HG03354 (cell line): Measurements from ENCODE around the gene ZNF593.

ENCODE experiments used
- ATAC-seq: cut with Tn5 transposase; IDR thresholded peaks from one replicate; pipeline ENCODE4 v1.9.1; 2021; ENCODE audit warnings: mild to moderate bottlenecking; ENCODE audit not compliant: unreplicated experiment, poor library complexity, severe bottlenecking

Gene ZNF593

DNA sequence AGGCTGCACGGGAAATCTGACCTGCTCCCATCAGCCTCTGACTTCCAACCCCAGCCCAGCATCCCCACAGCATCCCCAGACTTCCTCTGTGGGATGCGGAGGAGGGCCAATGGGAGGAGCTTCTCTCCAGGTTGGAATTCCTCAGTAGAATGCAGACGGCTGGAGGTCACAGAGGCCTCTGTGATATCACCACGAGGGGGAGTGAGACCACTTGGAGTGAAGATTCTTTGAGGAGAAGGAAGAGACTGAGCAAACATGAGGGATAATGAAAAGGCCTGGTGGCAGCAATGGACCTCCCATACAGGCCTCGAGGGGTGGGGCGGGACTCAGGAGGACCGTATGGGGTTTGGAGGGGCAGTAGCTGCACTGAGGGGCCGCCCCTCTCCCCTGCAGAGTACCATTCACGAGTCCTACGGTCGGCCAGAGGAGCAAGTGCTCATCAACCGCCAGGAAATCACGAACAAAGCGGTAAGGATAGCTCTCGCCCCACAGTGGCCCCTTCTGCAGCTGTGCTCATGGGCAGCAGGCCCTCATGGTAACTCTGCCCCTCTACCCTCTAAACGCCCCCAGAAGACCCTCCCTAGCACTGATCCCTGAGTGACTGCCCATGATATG, 20.8 kb downstream of the ZNF593 start, which contains the start of gene CATSPER4:
TSS of gene CATSPER4 (plus strand) at position 230 of the 615 bp plus-strand sequence. CDS start at position 256, 26 bp downstream.
- ATAC-seq: no peak

DNA sequence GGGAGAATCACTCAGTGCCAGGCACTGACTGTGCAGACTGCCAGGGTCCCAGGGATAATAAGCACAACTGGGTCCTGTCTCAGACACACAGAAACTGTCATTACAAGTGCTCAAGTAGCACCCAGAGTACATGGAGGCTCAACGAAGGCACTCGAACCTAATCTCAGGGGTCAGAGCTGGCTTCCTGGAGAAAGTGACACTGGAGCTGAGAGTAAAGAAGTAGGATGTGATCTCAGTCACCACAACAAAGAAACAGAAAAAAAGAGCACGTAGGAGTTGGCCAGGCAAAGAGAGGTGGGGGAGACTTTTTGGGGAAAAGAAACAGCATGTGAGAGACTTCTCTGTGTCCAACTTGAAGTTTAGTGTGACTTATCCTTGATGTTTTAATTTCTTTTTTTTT, 22.0 kb downstream of the ZNF593 start:
- no peak for ATAC-seq

- no peak for ATAC-seq
Observed at GRCh38 chr1:26195805-26196204, 26.1 kb downstream of the ZNF593 start.

DNA sequence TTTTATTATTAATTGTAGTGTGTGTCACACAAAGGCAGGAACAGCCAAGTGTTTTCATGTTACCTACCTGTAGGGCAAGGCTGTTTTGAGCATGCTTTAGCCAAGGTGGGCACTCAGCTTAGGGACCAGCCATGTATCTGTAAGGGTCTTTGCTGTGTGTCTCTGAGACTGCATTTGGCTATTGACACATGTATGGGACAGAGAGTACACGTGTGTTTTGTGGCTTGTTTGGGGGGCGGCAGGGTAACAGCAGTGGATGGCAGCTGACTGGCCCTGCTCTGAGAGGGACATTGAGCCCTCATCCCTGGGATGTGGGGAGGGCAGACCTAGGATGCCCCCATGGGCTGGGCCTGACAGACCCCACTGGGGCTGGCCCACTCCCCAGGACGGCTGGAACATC, 27.6 kb downstream of the ZNF593 start:
- no peak for ATAC-seq

DNA sequence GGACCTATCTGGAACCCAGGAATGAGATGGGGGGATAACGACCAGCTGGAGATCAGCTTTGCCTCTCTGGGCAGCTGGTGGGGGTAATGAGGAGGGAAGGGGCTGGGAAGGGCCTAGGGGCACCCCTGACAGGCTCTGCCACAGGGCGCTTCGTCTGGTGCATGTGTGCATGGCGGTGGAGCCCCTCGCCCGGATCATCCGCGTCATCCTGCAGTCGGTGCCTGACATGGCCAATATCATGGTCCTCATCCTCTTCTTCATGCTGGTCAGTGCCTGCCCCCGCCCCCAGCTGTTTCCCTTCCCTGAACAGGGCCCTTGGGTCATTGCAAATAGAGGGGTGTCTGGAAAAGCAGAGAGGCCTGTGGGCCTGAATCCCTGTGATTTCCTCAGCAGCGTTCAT, 28.1 kb downstream of the ZNF593 start:
- no peak for ATAC-seq

DNA sequence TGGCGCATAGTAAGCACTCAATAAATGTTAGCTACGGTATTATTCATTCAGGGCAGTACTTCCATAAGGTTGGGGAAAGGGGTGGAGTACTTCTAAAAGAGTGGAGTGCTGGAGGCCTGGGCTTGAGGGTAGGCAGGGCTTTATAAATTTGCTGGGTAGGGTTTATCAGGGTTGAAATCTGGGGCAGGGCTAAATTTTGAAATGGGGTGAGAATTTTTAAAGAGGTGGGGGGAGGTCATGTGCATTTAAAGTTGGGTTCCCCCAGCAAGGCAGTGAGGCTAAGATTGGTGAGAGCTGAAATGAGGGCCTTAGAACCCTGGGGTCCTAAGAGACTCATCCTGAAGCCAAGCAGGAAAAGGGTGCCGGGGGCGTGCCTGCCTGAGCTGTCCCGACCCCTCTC, 30.7 kb downstream of the ZNF593 start:
- no peak for ATAC-seq

DNA sequence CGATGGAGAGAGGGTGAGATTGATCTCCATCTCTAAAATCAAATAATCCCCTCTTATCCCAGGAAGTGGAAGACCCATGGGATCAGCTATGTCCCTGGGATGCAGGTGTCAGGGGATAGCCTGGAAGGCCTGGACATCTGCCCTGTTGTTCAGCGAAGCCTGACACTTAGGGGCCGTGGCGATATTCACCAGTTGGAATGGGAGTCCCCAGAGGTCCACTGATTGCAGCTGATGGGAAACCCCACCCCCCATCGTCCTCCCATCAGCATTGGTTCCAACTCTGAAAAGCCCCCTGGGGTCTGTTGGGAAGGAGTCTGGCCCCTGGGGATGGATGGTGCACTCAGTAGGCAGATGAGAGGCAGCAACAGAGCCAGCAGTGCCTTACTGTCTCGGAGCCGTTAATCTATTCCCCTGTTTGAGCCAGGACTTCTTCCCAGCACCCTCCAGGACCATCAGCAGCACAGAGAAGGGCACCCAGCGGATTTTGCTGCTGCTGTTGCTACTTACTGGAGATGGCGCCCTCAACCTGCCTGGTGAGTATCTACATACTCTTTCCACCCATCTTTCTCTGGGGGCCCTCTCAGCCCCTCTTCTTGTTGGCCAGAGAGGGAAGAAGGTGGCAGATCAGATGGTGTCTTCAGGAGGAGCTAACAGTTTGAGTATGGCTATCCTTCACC, 34.1 kb downstream of the ZNF593 start:
- no peak for ATAC-seq

- no peak for ATAC-seq
Observed at GRCh38 chr1:26210147-26210870, 40.6 kb downstream of the ZNF593 start.

DNA sequence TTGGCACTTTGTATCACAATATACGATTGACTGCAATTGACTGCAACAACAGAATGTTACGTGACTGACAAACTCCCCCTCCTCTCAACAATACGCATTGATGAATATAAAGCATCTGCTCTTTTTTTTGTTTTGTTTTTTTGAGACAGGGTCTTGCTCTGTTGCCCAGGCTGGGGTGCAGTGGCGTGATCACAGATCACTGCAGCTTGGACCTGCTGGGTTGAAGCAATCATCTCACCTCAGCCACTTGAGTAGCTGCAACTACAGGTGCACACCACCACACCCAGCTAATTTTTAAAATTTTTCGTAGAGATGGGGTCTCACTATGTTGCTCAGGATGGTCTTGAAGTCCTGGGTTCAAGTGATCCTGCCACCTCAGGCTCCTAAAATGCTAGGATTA, 43.0 kb downstream of the ZNF593 start:
- ATAC-seq: no peak

GRCh38 chr1:26213335-26213905, 43.7 kb downstream of the ZNF593 start:
- no peak for ATAC-seq

GRCh38 chr1:26215246-26215645, 45.5 kb downstream of the ZNF593 start:
- ATAC-seq: no peak

GRCh38 chr1:26218906-26219494, 49.3 kb downstream of the ZNF593 start:
- ATAC-seq: no peak
